GM21381 (cell line): Measurements from ENCODE around the gene CCDC38.
"Not testable (repeated sequence)": the region's sequence is repeated elsewhere in the genome, so short reads cannot be mapped to it uniquely, and the experiment has no call there.

ENCODE experiments used
- ATAC-seq: cut with Tn5 transposase; IDR thresholded peaks from one replicate; pipeline ENCODE4 v1.9.1; 2021; ENCODE audit warnings: mild to moderate bottlenecking, moderate library complexity; ENCODE audit not compliant: unreplicated experiment

Gene CCDC38

DNA sequence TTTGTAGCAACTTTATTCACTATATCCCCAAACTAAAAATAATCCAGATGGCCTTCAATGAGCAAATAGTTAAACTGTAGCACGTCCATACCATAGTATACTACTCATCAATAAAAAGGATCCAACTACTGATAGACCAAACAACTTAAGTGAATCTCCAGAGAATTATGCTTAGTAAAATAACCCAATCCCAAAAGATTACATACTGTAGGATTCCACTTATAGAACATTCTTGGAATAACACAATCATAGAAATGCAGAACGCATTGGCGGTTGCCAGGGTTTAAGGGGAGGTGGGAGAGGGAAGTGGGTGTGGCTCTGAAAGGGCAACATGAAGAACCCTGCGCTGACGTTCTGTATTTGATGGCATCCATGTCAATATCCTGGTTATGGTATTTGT, 55.1 kb downstream of the CCDC38 start:
- no peak for ATAC-seq

DNA sequence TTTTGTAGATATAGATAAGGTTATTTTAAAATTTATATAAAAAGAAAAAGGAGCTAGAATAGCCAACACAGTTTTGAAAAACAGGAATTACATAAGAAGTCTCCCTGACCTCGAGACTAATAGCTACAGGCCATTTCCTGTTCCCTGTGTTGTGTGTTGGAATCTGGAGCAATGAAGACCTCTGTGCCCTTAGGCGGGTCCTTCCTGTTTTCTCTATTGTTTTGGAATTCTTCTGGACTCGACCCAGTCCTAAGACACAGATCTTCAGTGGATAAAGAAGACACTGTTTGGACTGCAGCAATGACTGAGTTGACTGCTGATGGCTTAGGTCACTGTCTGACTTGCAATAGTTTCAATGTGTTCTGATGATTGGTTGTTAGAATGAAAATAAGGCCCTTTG, 57.4 kb downstream of the CCDC38 start:
- ATAC-seq, result no peak

DNA sequence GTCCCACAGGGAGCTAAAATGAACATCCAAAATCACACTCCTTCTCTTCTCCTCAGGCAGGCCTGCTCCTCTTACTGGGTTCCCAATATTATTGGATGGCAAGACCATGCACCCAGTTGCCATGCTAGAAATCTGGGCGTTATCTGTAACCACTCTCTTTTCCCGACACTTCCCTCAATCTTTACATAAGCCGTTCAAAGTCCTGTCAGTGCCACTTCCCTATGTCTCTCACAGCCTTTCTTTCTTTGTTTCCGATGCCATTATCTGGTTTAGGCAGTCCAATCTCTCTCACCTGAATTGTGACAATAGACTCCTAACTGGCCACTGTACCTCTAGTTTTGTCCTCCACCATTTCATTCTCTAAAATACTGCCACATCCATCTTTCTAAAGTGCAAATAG, 59.5 kb downstream of the CCDC38 start:
- ATAC-seq, result no peak

DNA sequence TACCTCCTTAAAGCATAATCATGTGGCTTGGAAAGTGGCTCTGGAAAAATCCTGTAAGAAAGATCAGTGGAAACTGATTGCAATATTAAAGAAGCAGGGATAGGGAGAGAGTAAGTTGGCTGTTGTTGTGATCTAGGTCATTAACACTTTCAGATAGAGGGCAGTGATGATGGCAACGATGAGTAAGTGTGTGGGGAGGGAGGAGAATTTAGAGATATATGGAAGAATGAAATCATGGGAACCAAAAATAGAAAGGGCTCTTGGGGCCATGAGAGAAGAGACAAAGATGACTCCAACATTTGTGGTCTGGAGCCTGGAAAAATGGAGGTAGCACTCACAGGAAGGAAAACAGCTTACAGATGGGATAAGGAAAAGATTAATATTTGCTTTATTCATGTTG, 60.3 kb downstream of the CCDC38 start:
- ATAC-seq, result no peak

DNA sequence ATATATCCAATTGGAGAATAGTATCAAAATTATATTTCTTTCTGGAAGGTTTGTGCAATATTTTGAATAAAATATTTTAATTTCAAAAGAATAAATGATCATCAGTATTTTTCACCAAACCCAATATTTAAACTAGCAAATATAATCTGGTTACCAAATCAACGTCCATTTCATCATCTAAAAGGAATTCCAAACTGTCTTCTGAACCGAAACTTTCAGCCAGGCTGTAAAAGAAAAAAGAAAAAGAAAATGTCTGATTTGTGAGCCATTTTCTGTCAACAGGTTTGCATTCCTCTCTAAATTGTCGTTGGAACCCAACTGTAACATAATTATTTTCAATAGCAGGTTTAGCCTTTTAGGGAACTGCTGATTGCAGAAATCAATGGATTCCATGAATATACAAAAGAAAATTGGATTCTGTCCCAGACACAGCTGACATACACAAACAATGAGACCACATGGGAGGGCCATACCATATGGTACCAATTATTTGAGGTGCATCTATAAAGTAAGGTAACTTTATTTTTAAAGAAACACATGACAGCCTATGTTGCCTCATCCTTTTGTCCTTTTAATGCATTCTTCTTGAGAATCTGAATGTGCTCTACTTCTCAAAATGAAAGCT, 61.0 kb downstream of the CCDC38 start:
- ATAC-seq, result no peak

DNA sequence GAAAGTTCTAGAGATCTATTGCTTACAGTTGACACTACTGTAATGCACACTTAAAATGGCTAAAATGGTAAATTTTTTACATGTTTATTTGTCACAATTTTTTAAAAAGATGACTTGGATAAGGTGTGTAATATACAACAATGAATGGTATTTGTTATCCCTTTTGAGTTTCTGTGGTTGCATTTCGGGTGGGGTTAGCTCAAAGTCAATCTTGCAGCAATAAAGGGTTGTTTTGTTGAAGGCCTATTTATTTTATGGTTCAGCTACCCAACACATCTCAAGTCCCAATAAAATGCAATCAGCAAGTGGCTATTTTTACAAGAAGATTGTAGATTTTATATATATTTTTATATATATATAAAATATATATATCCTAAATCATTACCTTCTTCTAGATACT, 61.5 kb downstream of the CCDC38 start:
- ATAC-seq, result no peak

DNA sequence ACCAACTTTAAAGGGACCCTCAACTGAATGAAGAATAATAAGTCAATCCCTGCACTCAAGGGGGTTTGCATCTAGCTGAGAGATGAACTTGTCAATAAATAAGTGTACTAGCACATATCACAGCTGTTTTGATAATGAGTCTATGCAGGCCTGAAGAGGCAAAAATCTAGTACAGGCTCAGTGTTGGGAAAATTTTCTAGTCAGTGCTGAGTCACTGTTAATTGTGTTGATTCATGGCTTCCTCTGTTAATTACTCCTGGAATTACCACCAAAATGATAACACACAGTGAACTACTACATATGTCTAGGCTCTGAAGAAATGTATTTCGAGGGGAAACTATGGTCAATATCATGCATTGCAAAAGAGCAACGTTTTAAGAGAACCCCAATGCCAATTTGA, 64.8 kb downstream of the CCDC38 start:
- ATAC-seq, result no peak

DNA sequence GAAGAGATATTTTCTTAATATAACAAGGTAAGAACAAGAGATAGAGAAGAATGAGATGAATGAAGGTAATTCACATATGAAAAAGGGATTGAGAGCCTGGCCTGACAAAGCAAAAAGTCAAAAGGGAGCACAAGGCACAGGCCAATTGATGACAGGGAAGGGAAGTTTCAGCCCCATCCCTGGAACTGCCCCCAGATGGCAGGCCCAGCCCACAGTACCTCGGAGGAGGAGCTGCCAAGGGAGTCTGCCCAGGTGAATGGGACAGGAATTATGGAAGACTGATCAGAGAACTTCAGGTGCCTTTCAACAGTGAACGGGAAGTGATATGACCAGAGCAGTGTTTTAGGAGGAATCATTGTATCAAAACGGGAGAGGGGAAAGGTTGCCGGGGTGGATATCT, 68.0 kb downstream of the CCDC38 start:
- no peak for ATAC-seq

DNA sequence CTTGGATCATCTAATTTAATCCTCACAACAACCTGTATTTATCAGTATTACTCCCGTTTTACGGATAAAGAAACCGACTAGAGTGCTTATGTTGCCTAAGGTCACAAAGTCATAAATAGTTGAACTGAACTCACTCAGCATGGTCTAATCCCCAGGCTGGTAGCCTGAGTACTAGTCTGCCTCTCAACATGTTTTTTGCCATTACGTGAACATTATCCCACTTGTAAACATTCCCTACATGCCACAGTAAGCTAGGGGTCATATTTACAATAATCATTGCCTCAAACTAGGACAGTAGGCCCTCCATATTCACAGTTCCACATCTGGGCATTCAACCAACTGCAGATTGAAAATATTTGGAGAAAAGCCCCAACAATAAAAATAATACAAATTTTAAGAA, 71.5 kb downstream of the CCDC38 start:
- ATAC-seq, result no peak

DNA sequence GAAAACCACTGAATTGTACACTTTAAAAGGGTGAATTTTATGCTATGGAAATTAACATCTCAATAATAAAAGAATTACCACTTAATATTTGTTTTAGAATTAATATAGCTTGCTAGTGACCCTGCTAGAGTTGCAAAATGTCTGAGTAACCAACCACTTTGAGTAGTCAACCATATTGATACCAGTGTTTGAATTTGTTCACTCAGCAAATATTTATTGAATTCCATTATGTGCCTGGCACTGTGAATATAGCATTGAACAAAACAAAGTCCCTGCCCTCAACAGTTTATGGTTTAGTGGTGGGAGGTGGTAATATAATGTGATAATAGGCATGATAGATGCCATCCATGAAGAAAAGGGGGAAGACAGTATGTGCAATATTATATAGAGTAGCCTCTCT, 79.1 kb downstream of the CCDC38 start:
- no peak for ATAC-seq

DNA sequence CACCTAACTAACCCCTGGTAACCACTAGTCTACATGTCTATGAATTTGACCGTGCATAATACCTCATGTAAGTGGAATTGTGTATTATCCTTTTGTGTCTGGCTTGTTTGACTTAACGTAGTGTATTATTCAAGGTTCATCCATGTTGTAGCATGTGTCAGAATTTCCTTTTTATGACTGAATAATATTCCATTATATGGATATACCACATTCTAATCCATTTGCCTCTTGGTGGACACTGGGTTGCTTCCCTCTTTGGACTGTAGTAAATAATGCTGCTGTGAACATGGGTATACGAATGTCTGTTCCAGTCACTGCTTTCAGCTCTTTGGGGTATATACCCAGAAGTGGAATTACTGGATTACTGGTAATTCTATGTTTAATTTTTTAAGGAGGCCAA, 80.4 kb downstream of the CCDC38 start:
- ATAC-seq, result no peak

DNA sequence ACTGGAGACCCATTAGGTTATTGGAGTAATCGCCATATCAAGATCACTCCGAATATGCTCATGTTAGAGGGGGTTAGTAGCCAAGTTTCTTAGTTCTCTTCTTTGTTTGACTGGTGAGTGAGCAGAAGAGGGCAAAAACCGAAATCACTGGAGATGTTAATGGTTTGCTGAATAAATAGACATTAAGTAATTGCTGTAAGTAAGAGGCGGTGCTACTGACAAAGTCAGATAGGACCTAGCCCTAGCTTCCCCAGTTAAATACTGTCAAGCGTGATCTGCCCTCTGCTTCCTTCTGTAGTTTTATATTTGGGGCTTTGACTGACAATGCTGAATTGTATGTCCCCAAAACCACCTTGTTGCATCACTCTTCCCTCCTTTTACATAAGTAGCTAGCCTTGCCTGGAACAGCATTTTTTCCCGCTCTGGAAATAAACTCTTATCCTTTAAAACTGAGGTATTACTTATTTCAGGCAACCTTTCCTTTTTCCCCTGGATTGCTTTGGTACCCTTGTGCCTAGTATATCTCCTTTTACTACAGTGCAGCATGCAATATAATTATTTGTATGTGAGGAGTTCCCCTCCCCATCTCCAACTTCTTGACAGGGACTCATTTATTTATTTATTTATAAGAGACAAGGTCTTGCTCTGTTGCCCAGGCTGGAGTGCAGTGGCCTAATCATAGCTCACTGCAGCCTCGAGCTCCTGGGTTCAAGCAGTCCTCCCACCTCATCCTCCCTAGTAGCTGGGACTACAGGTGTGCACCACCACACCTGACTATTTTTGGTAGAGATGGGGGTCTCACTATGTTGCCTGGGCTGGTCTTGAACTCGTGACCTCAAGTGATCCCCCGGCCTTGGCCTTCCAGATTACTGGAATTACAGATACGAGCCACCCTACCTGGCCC, 82.2 kb downstream of the CCDC38 start:
- ATAC-seq, result no peak

DNA sequence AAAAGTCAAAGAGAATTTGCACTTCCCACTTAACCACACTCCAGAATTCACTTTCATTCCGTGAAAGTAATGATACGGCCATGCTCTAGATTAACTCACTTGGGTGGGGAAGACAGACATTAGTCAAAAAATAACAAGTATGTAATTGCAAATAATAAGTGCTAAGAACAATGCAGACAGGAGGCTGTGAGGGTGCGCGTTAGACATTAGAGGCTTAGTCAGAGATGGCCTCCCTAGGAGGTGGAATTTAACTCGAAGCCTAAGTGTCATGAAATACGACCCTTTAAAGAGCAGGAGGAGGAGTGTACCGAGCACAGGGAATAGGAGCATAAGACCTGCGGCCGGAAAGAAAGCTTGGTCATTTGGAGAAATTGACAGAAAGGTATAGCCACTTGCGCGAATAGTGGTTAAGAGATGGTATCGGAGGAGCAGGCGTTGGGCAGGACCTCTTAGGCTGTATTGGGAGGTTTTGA, 83.0 kb downstream of the CCDC38 start:
- no peak for ATAC-seq

DNA sequence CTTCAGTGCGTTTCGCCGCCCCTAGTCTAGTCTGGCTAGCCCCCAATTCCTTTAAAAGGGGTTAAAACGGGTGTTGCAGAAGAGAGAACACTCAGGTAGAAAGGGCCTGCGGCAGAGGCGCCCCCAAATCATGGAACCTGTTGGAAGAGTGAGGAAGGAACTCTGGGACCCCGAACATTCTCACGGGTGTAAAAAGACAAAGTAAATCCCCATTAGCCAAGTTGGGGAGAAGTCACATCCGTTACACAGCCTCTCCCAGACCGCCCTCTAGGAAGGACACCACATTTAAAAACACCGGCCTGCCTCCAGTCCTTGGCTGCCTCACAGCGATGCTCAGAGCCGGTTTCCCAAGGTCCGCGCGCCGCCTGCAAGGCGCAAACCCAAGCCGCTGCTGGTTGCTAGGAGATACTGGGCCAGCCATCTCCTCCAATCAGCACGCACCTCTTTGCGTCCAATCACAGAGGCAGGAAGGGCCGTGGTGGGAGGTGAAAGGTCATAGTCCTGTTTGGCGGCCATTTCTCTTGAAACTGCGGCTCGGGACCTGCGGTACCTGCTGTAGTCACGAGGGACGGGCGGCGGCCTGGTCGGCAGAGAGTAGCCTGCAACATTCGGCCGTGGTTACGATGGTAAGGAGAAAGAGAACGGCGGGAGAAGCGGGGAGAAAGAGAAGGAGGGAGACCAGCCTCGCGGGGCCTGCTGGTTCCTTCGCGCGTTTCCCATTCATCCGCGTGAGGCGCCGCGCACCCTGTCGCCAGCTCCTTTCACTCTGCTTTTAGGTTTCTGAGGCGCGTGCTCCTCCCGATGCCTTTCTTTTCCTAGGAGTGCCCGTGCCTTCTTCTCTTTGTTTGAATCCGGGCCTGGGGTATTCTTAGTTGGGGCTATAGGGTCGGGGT, 83.7 kb downstream of the CCDC38 start, which contains the start of gene SNRPF:
Gene SNRPF (plus strand): TSS at position 502 of the 893 bp plus-strand sequence. CDS start 122 bp downstream, at position 624.
- ATAC-seq, result peak; percentile 99

DNA sequence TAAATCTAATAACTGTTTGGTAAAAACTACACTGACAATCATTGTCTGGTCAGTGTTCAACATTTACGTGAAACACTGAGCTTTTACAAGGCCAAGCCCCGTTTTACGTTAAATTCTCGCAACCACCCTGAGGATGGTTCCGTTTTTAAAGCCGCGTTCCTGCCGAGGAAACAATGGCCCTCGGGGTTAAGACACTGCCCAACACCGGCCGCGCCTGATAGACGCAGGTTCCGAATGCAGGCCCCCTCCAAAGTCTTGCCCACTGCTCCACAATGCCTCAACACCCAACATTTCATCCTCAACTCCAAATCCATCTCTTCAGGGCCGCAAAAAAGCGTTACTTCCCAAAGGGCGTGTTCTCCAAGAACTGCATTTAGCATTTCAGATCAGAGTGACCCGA, 84.6 kb downstream of the CCDC38 start:
- no peak for ATAC-seq

DNA sequence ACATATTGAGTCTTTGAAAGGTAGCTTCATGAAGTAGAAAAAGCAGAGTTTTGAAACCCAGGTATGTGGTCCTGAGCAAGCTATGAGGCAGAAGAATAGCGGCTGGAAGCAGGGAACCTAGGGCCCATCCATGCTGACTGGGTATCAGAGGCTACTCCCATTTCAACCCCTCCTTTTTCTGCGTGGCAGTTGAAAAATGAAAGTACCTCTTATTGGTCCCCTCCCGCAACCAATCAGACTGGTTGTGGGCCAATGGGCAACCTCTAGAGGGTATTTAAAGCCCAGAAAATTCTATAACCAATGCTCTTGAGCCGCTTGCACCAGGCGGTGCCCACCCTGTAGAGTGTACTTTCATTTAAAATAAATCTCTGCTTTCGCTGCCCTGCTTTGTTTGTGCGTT, 85.3 kb downstream of the CCDC38 start:
- no peak for ATAC-seq

DNA sequence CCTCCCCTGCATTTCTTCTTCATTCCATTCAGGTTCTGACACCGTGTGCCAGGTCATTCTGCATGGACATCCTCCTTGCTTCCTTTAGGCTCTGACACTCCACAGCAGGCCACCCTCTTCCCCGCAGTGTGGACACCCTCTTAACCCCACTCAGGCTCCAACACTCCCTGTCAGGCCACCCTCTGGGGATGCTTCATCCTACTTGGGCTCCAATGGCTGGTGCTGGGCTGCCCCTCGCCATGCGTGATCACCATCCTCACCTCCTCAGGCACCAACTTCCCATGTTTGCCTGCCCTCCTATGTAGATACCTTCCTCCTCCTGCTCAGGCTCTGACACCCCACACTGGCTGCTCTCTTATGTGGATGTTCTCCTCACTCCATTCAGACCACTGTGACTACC, 90.3 kb downstream of the CCDC38 start:
- ATAC-seq, result no peak

DNA sequence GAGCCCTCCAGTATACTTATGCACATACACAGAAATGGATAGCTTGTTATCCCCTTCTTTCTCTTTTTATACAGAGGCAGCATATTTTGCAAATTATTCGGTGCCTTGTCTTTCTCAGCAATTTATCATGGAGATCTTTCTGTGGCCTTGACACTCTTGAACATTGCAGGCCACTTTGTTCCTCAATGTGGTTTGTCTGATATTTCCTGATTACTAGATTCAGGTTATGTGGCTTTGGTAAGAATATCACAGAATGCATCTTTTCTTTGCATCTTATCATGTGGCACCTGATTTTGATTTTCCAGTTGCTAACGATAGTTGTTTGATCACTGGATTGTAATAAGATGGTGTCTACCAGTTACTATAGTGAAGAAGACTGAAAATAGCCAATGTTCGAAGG, 90.8 kb downstream of the CCDC38 start:
- ATAC-seq, result no peak

DNA sequence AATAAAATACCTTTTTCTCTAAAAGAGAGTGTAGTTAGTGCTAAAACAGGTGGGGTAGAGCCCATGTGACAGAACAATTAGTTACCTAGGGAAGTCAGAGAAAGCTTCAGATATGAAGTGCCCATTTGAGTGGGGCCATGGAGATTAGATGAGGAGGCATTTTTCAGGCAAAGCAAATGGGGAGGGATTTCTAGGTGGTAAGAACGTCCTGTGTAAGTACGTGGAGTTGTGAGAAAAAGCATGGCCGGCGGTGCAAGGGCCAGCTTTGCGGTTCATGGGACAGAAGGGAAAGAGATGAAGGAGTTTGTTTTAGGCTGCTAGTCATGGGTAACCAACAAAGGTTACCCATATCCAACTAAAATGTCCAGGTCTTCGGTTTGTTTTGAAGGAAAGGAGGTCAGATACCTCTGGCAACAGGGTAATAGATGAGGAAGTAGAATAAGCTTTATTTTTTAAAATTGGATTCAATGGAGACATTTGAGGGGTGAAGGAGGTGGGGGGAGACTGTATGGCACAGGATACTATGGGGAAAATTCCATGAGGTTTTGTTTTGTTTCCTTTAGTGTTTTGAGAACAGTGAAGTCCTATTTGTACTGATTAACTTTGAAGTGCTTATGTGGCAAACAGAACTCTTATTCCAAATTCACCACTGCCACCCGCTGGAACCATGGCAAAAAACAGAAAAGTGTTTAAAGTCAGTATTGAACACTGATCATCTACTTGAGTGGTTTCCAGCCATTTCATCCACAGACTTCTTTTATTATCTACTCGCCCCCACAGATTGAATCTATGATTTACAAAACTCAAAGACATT, 93.6 kb downstream of the CCDC38 start:
- ATAC-seq, result no peak

DNA sequence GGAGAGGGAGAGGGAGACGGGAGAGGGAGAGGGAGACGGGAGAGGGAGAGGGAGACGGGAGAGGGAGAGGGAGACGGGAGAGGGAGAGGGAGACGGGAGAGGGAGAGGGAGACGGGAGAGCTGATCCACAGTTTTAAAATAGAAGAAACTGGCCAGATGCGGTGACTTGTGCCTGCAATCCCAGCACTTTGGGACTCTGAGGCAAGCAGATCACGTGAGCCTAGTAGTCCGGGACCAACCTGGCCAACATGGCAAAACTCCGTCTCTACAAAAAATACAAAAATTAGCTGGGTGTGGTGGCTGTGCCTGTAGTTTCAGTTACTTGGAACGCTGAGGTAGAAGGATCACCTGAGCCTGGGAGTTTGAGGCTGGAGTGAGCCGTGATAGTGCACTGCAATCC, 100.0 kb downstream of the CCDC38 start:
- ATAC-seq, result not testable (repeated sequence)
